ENCODE results near the gene PDK4. TPM values are rescaled to one million over a fixed set of nuclear protein-coding genes. Genes with fewer than 3 reads are reported as not detected.

Gene PDK4
- total and polyA plus RNA-seq, 2 of the 13 experiments (the other 11 are each of a cell fraction or from before 2014, with no cell fraction given), result 0.04 TPM; not detected in 1

DNA sequence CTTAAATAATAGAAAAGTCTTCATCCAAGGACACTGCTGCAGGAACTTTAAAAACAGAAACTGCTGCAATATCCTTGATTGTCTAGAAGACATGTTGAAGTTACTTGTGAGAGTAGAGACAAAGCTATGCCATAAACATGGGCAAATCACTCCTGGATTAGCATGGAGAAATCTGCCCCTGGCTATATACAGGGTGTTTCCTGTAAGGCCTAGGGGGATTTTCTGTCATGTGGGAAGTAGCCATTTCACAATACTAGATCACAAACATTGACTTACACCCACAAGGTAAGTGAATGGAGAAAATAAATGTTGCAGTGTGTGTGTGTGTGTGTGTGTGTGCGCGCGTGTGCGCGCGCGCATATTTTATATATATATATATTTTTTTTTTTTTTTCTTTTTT lies 35.2 kb upstream of the PDK4 start:
- H3K36me3 ChIP-seq (replicated peaks in 1 of 2; ENCODE audit: control insufficient read depth in 1 of 2, insufficient read depth in 2 of 2, low read length in 2 of 2), result no peaks in the 10 kb centered on the region
- FAIRE-seq (no peak), ATAC-seq (no peak), DNase-seq (ENCODE audit: low spot score) (no peak)
- no peaks in the 10 kb centered on the region for H3K27me3 ChIP-seq (ENCODE audit: control insufficient read depth in 1 of 2, insufficient read depth in 2 of 2, low read length in 2 of 2)
- POLR2A ChIA-PET, result no interaction called here
- intact Hi-C loops (cut with micrococcal nuclease; ENCODE audit: unreplicated experiment) (no loop called here), in situ Hi-C loops (cut with HindIII; ENCODE audit: extremely low pct_ligation_motif_present, low pct_unique_long_range_greater_than_20kb) (no loop called here)
- H3K79me2 ChIP-seq (ENCODE audit: insufficient read depth, low read length), result no peaks in the 10 kb centered on the region
- no peaks in the 10 kb centered on the region for H3K9me3 ChIP-seq (ENCODE audit: low read length)
- no peak overlapping the region for H3K27ac ChIP-seq (ENCODE audit: extremely low read length, insufficient read depth, low read length)
- no peaks in the 10 kb centered on the region for H4K20me1 ChIP-seq (ENCODE audit: insufficient read depth, low read length)
- H3K9ac ChIP-seq (ENCODE audit: insufficient read depth, low read depth, low read length), result no peak overlapping the region
- H3K4me1 ChIP-seq (ENCODE audit: insufficient read depth, low read length), result no peaks in the 10 kb centered on the region
- H3K4me2 ChIP-seq (ENCODE audit: low read depth, low read length), result no peak overlapping the region
- CTCF ChIA-PET (ENCODE audit: low intra/inter-chr PET ratio, low total read pairs), result no interaction called here
- H3K4me3 ChIP-seq (replicated peaks in 1 of 3; ENCODE audit: insufficient read depth in 1 of 3, low read depth in 2 of 3, low read length in 3 of 3), result no peak overlapping the region
- no peak overlapping the region for H2AFZ ChIP-seq (ENCODE audit: low read length)
- BruUV-seq (replicated peaks), result no TSS peak
- 85% methylated on average over 7 of the region's 7 CpGs for WGBS (ENCODE audit: low lambda C conversion rate)
- TF ChIP-seq SRSF1 (optimal IDR thresholded peaks at IDR 0.05; ENCODE audit: low read depth, low read length) (no peak), ZNF761 (CRISPR knock-in tag; conservative IDR thresholded peaks at IDR 0.05) (no peak), ZNF841 (CRISPR knock-in tag; IDR thresholded peaks at IDR 0.05; ENCODE audit: borderline replicate concordance) (no peak), KDM6A (CRISPR knock-in tag; IDR thresholded peaks at IDR 0.05; ENCODE audit: low read depth) (no peak), HHEX (CRISPR knock-in tag; IDR thresholded peaks at IDR 0.05) (no peak), PHF8 (CRISPR knock-in tag; IDR thresholded peaks at IDR 0.05) (no peak), TBL1XR1 (IDR thresholded peaks at IDR 0.05; ENCODE audit: borderline replicate concordance, low read length, partially characterized antibody) (no peak), AGO2 (optimal IDR thresholded peaks at IDR 0.05; ENCODE audit: low read depth, low read length) (no peak), ZNF260 (CRISPR knock-in tag; IDR thresholded peaks at IDR 0.05; ENCODE audit: borderline replicate concordance, low read depth) (no peak), ZNF530 (CRISPR knock-in tag; IDR thresholded peaks at IDR 0.05; ENCODE audit: low read depth) (no peak), ZNF615 (CRISPR knock-in tag; IDR thresholded peaks at IDR 0.05; ENCODE audit: borderline replicate concordance) (no peak), ZNF709 (CRISPR knock-in tag; IDR thresholded peaks at IDR 0.05) (no peak)
- TF ChIP-seq, protein P1, sequence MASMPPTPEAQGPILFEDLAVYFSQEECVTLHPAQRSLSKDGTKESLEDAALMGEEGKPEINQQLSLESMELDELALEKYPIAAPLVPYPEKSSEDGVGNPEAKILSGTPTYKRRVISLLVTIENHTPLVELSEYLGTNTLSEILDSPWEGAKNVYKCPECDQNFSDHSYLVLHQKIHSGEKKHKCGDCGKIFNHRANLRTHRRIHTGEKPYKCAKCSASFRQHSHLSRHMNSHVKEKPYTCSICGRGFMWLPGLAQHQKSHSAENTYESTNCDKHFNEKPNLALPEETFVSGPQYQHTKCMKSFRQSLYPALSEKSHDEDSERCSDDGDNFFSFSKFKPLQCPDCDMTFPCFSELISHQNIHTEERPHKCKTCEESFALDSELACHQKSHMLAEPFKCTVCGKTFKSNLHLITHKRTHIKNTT (CRISPR knock-in tag; IDR thresholded peaks at IDR 0.05), result no peak
- TF ChIP-seq, protein P2, sequence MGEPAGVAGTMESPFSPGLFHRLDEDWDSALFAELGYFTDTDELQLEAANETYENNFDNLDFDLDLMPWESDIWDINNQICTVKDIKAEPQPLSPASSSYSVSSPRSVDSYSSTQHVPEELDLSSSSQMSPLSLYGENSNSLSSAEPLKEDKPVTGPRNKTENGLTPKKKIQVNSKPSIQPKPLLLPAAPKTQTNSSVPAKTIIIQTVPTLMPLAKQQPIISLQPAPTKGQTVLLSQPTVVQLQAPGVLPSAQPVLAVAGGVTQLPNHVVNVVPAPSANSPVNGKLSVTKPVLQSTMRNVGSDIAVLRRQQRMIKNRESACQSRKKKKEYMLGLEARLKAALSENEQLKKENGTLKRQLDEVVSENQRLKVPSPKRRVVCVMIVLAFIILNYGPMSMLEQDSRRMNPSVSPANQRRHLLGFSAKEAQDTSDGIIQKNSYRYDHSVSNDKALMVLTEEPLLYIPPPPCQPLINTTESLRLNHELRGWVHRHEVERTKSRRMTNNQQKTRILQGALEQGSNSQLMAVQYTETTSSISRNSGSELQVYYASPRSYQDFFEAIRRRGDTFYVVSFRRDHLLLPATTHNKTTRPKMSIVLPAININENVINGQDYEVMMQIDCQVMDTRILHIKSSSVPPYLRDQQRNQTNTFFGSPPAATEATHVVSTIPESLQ (CRISPR knock-in tag; conservative IDR thresholded peaks at IDR 0.05), result no peak
- TF ChIP-seq, protein P3, sequence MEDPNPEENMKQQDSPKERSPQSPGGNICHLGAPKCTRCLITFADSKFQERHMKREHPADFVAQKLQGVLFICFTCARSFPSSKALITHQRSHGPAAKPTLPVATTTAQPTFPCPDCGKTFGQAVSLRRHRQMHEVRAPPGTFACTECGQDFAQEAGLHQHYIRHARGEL (CRISPR knock-in tag; IDR thresholded peaks at IDR 0.05), result no peak
- TF ChIP-seq, protein P4, sequence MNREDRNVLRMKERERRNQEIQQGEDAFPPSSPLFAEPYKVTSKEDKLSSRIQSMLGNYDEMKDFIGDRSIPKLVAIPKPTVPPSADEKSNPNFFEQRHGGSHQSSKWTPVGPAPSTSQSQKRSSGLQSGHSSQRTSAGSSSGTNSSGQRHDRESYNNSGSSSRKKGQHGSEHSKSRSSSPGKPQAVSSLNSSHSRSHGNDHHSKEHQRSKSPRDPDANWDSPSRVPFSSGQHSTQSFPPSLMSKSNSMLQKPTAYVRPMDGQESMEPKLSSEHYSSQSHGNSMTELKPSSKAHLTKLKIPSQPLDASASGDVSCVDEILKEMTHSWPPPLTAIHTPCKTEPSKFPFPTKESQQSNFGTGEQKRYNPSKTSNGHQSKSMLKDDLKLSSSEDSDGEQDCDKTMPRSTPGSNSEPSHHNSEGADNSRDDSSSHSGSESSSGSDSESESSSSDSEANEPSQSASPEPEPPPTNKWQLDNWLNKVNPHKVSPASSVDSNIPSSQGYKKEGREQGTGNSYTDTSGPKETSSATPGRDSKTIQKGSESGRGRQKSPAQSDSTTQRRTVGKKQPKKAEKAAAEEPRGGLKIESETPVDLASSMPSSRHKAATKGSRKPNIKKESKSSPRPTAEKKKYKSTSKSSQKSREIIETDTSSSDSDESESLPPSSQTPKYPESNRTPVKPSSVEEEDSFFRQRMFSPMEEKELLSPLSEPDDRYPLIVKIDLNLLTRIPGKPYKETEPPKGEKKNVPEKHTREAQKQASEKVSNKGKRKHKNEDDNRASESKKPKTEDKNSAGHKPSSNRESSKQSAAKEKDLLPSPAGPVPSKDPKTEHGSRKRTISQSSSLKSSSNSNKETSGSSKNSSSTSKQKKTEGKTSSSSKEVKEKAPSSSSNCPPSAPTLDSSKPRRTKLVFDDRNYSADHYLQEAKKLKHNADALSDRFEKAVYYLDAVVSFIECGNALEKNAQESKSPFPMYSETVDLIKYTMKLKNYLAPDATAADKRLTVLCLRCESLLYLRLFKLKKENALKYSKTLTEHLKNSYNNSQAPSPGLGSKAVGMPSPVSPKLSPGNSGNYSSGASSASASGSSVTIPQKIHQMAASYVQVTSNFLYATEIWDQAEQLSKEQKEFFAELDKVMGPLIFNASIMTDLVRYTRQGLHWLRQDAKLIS (CRISPR knock-in tag; IDR thresholded peaks at IDR 0.05), result no peak
